Measurements from ENCODE around the gene SMOC1.

The SMOC1 gene

DNA sequence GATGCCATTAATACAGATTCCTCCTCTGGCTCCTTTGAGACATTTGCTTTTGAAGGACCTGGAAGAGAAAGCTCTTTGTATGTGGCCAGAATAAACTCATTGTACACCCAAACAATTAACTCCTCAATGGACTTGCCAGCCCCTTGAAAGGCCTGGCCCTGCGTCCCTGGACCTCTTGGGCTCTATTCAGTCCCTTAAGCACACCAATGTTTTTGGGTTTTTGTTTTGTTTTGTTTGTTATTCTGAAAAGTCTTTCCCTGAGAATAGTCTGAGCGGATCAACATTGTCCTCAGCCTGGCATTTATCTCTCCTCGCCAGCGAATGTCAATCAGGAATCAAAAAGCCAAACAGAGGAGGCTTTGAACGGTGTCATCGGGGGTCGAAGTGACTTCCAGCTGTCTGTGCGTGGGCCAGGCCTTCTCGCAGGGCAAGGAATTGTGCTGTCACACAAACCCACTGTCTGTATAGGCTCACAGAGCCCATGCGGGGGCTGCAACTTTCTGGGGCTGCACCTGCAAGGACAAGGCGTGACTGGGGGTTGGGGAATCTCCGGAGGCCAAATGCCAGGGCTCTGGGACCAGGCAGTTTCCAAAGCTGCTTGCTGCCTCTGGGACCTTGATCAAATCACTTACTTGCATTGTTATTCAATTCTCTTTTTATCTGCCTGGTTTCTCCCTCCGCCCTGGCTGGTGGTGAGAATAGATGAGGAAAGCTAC lies 108.3 kb downstream of the SMOC1 start:
- DNase-seq = no peak

DNA sequence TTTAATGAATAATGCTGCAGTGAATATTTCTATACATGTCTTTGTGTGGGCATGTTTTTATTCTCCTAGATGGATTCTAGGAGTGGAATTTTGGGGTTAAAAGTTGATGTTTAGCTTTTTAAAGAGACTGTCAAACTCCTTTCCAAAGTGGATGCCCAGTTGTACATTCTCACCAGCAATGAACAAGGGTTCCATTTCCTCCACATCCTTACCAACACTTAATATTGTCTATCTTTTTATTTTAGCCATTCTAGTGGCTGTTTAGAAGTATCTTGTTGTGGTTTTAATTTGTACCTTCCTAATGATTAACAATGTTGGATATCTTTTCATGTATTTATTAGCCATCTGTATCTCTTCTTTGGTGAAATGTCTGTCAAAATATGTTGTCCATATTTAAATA lies 109.8 kb downstream of the SMOC1 start:
- DNase-seq = no peak

- no peak for DNase-seq
Observed at GRCh38 chr14:69989622-69990021, 110.4 kb downstream of the SMOC1 start.

DNA sequence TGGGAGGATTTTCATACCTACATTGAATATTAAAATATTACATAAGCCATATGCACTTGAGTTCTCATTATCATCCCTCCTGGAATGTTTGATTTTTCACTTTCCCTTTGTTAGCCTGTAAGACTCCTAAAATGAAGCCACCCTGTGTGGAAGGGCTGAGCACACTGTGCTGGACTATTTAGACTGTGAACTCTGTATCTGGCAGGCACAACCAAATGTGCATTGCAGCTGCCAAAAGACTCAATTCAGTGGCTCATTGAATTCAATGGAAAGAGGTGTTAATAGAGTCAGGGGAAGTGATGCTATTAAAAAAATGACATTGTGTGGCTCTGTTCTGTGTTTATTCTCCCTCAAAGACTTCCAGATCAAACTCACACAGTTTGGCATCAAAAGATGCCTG lies 111.1 kb downstream of the SMOC1 start:
- no peak for DNase-seq

DNA sequence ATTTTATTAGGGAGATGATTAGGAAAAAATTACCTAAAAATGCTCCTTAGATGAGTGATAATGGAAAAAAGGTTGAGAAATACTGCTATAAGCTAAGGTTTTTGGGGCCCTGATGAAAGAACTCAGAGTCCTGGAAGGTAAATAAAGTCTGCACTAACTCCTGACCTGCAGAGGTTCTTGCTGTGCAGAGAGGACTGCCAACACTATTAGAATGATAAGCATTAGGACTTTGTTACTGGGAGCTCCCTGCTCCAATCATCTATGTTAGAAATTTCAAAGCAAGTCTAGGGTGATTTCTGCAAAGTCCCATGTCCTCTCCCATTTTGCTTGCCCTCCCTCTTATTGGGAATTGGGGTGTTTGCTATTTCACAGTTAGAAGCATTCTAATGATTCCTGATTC lies 112.2 kb downstream of the SMOC1 start:
- no peak for DNase-seq

DNA sequence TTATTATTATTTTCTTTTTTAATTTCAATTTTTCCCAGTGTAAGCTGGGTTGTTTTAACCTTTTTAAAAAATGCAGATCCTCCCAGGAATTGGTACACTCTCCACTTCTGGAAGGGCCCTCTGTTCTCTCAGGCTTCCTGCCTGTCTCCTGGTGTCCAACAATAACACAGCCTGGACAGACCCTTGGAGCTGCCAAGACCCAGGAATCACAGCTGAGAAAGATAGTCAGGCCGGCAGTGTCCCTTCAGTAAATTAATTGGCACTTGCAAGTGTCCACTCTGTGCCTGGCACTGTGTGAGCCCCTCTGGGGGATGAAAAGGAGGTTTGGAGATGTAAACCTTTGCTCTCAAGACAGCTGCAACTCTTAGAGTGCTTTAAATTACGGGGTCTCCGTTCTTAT lies 113.3 kb downstream of the SMOC1 start:
- no peak for DNase-seq

GRCh38 chr14:69993326-69993725 lies 114.1 kb downstream of the SMOC1 start:
- DNase-seq = no peak

- DNase-seq = no peak
Observed at GRCh38 chr14:69994002-69994401, 114.8 kb downstream of the SMOC1 start.

DNA sequence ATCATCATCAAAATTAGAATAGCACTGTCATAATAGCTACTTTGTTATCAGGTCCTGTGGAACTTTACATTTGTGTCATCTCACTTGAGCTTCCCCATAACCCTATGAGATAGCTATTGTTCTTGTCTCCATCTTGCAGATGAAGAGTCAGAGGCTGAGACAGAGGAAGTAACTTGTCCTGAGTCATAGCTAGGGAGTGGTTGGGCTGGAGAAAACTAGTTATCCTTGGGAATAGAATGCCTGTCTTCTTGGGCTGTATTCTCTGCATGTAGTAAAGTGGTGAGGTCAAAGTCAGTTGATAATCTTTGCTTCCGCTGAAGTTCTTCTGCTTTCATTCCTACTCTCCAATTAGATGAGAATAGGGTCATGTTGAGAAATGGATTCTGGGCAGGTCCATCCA lies 117.0 kb downstream of the SMOC1 start:
- DNase-seq = no peak

GRCh38 chr14:69997849-69998248 lies 118.6 kb downstream of the SMOC1 start:
- no peak for DNase-seq

DNA sequence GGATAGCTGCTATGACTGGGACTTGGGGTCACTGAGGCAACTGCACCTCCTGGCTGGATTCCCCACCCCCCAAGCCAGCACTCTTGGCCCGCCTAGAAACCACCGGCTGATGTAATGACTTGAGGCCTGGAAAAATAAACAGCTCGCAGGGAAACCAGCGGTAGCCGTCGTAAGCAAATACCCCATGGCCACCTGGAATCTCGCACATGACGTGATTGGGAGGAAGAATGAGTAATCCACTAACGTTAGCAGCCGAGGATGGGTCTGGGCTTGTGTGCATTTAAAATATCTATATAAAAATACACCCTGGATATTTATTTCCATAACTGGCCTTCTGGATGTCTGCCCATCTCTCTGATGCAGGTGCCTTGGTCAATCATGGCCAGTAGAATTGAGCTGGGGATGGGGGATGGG lies 120.1 kb downstream of the SMOC1 start:
- no peak for DNase-seq

DNA sequence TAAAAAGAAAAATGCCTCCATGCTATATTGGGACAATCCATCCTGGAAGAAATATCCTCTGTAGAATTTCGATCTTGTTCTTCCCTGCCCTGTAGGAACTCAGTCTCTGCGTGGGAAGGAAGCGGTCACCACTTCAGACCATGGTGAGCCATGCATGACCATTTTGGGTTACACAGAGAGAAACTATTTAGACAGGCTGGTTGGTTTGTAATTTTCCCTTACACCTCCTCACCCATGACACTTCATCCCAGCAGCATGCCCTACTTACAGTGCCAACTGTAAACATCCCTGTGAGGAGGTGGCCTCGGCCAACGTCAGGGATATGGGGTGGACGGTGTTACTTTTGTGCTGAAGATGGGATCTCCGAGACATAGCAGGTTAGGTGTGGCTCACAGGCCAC lies 121.4 kb downstream of the SMOC1 start:
- no peak for DNase-seq

GRCh38 chr14:70002589-70003346 lies 123.6 kb downstream of the SMOC1 start:
- no peak for DNase-seq

GRCh38 chr14:70004791-70005190 lies 125.6 kb downstream of the SMOC1 start:
- no peak for DNase-seq

GRCh38 chr14:70005281-70005805 lies 126.1 kb downstream of the SMOC1 start:
- DNase-seq = no peak

DNA sequence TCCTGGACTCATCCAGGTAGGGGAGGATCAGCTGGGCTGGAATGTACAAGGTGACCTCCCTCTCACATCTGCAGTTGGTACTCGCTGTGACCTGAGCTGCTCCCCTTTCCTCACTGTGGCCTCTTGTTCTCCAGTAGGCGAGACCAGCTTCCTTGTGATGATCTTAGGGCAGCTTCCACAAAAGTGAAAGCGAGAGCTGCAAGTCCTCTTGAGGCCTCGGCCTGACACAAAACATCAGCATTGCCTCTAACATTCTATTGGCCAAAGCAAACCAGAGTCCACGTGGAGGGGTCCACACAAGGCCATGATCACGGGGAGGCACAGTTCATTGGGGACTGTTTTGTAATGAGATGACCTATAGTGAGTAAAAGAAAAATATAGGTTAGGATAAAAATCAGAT lies 127.5 kb downstream of the SMOC1 start:
- no peak for DNase-seq

GRCh38 chr14:70008284-70009262 lies 129.4 kb downstream of the SMOC1 start:
- no peak for DNase-seq

- DNase-seq = no peak
Observed at GRCh38 chr14:70009961-70010360, 130.7 kb downstream of the SMOC1 start.

GRCh38 chr14:70011098-70011497 lies 131.9 kb downstream of the SMOC1 start:
- no peak for DNase-seq

DNA sequence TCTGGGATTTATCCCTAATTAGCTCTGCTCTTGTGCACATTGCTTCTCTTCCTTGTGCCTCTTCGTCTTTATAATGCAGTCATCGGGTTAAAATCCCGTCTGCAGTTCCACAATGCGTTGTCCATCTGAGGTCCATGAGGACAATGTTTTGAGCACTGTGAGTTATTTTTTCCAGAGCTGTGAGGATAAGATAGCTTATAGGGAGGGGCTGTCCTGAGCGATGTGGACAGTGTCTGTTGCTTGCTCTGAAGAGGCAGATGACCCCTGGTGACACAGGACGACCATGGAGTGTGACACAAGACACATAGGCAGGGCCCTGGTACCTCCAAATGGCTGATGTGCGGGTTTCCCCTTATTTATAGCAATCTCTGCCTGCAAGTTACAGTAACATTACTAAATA lies 132.5 kb downstream of the SMOC1 start:
- no peak for DNase-seq

DNA sequence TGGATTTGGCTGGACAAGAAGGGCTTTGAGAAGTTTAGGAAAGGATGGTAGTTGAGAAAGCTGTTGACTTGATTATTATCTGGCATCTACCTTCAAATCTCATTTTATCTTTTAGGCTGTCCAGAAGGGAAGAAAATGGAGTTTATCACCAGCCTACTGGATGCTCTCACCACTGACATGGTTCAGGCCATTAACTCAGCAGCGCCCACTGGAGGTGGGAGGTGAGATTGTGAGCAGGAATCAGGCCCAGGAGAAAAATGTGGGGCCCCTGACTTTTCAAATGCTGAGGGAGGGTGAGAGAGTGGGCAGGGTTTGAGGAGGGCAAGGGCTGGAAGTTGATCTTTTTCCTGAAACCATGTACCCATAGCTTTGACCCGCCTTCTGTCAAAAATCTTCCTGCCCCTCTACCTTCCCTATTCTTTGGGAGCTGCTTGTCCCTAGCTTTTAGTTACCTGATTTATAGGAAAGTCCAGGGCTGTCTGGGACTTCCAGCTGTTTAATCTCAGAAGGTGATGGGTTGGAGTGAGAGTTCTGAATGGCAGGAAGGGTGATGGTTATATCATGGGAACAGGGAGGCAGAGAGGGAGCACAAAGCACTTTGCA lies 134.2 kb downstream of the SMOC1 start:
- peak; percentile 13 to 28 for DNase-seq

DNA sequence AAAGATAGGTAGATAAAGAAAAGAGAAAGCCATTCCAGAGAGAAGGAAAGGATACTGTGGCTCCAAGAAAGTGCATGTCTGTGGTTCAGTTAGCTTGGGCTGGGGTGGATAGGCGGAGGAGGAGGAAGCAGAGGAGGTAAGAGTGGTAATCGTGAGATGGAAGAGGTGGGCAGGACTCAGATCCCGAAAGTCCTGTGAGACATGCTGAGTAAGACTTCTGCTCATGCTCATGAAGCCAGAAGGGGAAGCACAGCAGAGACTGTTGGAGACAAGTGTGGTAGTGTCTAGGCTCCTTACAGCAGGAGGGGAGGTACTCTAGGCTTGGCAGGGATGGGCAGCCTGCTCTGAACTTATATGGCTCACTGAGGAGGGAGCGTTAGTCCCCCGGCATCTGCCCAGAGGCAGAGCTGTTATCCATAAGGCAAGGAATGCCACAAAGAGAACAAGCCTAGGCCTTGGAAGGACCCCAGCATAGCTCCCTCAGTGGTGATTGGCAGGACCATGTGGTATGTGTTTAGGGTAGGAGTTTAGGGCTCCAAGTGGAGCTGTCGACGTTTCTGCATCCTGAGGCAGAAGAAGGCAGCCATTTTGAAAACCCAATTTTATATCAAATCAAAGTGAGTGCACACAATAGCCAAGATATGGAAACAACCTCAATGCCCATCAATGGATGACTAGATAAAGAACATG lies 135.3 kb downstream of the SMOC1 start:
- no peak for DNase-seq

Measured in Kasumi-1 (cell line).